NCI-H2196 (cell line): ENCODE results near the gene ZNF837.
A peak's percentile ranks its signal among the peaks of the same experiment; 100 is the strongest.
"Not testable (repeated sequence)": the region's sequence is repeated elsewhere in the genome, so short reads cannot be mapped to it uniquely, and the experiment has no call there.

ENCODE experiments used
- DNase-seq: peaks from one replicate; lab custom pipeline; 2025; ENCODE audit not compliant: unreplicated experiment; lab: John Stamatoyannopoulos, UW

ZNF837 gene

GRCh38 chr19:58380662-58381459, at the start of gene ZNF837:
ZNF837 (minus strand) TSS chr19:58381030; CDS start chr19:58369332, 11,698 bp downstream.
- peak; percentile 99 for DNase-seq

DNA sequence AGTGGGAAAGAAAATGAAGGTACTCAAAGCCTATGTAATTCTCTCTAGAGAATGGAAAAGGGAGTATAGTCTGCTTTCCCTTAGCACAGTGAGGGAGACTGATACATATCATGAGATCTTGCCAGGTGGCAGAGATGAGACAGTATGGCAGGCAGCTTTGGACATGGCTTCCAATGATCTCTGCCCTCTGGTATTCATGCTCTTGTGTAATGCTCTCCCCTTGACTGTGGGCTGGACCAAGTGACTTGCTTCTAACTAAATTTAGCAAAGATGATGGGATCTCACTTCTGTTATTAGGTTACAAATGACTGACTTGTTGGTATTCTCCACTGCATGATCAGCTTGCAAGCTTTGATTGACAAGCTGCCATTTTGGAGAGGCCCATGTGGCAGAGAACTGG, 48.9 kb upstream of the ZNF837 start:
- no peak for DNase-seq

DNA sequence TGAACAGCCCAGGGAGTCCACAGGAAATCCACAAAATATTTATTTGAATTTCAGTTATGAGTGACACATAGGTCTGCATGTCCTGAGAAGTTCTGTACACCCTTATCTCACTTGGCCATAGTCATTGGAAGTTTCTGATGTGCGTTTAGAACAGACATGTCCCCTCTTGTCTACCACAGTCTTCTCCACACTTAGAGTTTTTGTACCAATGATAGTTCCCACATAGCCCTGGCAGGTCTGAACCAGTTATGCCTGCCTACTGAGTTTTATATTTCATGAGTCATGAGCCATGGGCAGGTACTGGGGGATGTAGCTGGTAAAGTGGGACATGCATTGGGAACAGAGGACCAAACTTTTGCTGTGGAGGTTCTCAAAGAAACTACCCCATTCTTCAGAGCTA, 47.8 kb upstream of the ZNF837 start:
- no peak for DNase-seq

DNA sequence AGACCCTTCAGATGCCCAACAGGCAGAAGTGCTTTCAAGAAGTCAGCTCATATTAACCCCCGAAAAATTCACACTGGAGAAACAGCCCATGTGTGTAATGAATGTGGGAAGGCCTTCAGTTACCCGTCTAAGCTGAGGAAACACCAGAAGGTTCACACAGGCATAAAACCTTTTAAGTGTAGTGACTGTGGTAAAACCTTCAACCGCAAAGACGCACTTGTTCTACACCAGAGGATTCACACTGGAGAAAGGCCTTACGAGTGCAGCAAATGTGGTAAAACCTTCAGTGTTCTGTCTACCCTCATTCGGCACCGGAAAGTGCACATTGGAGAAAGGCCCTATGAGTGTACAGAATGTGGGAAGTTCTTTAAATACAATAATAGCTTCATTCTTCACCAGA, 36.2 kb upstream of the ZNF837 start:
- no peak for DNase-seq

DNA sequence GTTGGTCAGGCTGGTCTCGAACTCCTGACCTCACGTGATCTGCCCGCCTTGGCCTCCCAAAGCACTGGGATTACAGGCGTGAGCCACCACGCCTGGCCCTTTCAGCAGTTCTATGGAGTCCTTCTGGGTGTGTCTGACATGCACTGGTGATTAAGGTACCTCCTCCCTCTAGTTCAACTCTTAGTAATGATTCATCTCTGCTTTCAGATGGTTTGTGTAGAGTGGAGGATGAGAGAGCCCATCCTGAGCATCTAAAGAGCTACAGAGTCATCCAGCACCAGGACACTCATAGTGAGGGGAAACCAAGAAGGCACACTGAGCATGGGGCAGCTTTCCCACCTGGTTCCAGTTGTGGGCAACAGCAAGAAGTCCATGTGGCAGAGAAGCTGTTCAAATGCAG, 35.8 kb upstream of the ZNF837 start:
- no peak for DNase-seq

GRCh38 chr19:58409010-58409790, 28.4 kb upstream of the ZNF837 start:
- DNase-seq = peak; percentile 15

DNA sequence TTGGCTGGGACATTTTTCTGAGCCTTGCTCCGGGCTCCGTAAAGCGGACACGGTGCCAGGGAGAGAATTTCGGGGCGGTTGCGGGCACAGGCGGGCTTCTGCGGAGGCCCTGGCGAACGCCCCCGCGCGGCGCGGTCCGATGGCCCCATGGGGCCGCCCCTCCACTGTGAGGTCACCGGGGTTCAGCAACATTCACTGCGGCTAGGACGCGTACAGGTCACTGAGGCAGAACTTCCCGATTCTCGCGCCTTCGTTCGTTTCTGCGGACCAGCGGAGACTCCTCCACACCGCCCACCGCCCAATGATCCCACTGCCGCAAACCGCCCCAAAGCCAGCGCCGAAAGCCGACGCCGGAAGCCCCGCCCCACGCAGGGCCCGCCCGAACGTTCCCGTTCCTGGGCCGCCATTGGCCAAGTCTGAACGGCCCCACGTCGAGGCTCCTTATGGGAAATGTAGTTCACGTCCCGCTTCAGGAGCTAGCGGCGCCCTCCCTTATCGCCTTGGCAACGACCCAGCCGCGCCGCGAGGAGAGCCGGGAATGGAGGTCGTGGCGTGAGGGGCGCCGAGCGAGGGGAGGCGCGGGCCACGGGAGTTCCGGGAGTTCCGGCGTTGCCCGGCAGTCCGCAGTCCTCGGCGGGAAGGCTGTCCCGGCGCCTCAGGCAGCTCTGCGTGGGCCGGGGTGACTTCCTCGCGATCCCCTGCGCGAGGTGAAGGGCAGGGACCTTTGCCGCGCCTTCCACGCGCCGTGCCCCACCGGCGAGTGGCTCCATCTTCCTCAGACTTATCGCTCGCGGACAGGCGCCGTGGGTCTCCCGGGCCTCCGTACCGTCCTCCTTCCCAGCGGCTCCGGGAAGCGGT, 27.6 kb upstream of the ZNF837 start, which contains the start of gene ZNF584:
Gene ZNF584, plus strand, starts transcription at position 498 of the 858 bp plus-strand sequence. CDS start 499 bp downstream, outside the sequence.
- peak; percentile 93 for DNase-seq

- no peak for DNase-seq
These were observed 26.9 kb upstream of the ZNF837 start for GRCh38 chr19:58407658-58408151.

DNA sequence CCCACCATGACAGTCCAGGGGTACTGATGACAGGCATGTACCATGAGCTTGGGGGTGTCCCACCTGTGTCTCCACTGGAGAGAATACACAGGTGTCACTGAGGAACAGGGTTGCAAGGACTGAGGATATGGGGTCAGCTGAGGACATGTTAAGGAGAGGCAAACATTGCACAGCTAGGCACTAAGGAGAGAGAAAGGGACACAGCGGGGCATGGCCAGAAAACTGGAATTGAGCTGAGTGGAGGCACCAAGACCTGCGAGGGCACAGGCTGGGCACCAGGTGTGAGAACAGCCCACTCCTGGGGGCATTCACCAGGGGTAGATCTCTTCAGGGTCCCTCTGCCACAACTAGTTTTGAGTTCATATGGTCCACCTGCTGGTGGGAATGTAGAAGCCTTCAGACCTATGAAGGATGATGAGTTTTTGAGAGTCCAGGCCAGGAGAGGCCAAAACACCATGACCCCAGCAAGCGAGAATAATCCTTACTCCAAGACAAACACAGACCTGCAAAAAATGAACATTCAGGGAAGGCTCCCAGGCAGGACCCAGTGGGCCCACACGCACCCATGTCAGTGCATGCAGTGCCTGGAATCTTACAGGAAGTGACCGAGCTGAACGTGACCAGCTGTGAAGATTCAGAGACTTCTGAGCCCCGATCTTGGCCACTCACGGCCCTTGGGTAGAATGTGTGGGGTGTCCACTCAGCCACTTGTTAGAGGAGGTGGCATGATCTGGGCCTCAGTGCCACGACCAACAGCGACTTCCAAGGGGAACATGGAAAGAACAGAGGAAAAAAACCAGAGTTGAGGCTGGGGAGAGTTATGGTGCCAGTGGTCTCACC, 26.2 kb upstream of the ZNF837 start:
- no peak for DNase-seq

GRCh38 chr19:58403920-58404478, 23.2 kb upstream of the ZNF837 start:
- not testable (repeated sequence) for DNase-seq

DNA sequence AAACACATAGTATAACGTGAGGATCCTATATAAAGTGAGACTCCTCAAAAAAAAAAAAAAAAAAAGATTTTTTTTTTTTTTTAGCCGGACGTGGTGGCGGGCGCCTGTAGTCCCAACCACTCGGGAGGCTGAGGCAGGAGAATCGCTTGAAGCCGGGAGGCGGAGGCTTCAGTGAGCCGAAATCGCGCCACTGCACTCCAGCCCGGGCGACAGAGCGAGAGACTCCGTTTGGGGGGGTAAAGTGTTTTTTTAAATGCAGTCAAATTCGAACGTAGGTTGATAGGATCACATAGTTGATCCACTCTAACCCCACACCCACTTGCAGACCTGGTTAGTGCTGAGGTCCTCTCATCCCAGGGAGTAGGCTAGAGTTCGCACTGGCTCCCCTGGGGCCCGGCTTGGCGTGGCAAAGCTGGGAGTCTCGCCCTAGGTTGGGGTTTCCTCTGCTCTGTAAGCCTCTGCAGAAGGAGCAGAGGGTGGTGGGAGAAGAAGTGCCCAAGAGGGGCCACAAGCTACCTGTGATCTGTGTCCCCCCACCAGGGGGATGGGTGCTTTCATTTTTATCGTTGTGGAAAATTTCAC, 21.1 kb upstream of the ZNF837 start:
- DNase-seq = no peak

- DNase-seq = peak; percentile 99
These were observed 20.3 kb upstream of the ZNF837 start for GRCh38 chr19:58400916-58401839.

DNA sequence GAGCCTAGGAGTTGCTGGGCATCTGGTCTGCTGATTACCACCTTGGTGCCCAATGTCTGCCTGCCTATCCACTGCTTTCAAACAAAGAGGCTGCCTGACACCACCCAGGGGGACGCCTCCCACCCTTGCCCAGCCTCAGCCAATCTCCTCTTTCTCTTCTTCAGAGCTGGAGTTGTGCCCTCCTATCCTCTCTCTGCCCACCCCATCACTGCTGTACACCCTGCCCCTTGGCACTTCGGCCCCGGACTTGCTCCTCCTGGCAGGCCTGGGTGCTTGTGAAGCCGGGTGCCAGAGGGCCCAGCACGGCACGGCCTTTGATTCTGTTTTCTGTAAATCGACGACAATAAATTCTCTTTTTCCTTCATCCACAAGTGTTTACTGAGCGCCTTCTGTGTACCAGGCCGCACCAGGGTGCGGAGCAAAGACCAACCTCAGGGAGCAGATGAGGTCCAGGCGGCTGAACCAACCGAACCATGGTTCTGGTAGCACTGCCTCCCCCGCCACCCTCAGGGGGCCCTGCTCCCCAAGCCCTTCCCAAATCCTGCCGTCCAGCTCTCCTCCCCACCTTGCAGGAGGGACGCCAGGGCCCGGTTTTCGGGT, 19.6 kb upstream of the ZNF837 start:
- peak; percentile 71 for DNase-seq

- DNase-seq = no peak
These were observed 19.1 kb upstream of the ZNF837 start for GRCh38 chr19:58399903-58400302.

DNA sequence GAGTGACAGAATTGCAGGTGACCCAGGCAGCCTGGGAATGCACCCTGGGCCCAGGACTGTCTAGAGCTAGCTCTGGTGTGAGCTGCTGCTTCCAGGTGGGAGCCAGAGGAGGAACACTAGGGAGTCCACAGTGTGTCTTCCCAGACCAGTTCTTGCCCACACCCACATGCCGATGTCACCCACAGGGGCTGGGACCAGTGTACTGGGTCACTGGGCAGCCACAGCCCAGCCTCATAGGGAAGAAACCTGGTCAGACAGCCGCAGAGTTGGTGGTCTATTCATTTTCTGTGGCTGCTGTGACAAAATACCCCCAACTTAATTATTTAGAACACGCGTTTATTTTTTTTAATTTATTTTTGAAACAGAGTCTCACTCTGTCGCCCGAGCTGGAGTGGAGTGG, 17.7 kb upstream of the ZNF837 start:
- DNase-seq = no peak

DNA sequence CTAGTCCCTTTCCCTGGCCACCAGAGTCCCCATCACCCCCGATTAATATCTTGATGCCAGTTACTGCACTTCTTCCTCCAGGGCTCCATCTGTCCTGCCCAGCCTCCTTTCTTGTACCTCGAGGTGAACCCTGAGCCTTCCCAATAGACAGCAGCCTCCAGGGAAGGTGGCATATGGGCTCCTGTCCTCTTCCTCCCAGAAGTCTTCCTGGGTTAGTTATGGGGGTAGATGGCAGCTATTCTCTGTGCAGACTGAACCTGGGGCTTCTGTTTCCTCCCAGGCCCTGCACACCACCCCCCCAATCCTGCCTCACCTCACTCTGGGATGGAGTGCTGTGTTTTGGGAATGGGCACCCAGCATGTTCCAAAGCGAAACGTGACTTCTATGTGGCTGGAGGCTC, 17.3 kb upstream of the ZNF837 start:
- no peak for DNase-seq

DNA sequence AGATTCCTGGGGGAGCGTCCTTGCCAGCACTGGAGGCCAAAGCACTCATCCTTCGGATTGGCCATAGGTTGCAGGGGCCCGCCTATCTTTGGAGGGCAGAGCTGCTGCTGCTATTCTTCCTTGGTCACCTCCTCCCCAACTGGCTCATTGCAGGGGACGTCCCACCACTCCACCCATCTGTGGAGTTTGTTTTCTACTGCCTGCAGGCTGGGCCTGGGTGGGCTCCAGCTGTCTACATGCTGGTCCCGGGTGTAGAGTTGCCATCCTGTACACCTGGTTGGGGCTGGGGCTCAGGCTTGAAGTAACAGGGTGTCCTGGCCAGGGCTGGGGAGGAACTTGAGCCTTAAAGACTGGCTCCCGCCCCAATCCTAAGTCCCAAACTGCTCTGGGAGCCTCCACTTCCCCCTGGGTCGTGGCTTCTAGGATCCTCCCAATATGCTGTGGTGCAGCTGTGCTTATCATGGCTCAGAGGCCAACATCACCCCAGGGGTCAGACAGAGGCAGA, 16.8 kb upstream of the ZNF837 start:
- no peak for DNase-seq
